ENCODE data around the gene MRPL55.

Gene MRPL55

DNA sequence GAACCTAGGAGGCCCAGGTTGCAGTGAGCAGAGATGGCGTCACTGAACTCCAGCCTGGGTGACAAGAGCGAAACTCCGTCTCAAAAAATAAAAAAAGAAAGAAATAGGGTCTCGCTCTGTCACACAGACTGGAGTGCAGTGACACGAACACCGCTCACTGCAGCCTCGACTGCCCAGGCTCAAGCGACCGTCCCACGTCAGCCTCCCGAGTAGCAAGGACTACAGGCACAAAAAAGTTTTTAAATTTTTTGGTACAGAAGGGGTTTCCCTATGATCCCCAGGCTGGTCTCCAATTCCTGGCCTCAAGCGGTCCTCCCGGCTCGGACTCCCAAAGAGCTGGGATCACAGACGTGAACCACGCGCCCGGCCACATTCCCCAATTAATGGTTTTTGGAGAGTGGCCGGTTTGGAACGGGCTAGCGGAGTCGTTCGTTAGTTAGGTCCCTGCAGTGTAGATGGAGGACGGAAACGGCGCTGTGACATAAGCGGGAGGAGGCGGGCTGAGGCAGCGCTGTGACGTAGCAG, 30.4 kb upstream of the MRPL55 start:
- H3K4me3 ChIP-seq (ENCODE audit: low read length), result peak overlapping the region; percentile 71
- TF ChIP-seq CTCF (IDR thresholded peaks at IDR 0.05; ENCODE audit: insufficient read depth, low read depth, low read length, missing control alignments), result no peak
- no peak for DNase-seq (ENCODE audit: low read depth)

GRCh38 chr1:228136901-228137300, 27.8 kb upstream of the MRPL55 start:
- peak; percentile 35 for DNase-seq (ENCODE audit: low read depth)
- no peak for TF ChIP-seq CTCF (IDR thresholded peaks at IDR 0.05; ENCODE audit: insufficient read depth, low read depth, low read length, missing control alignments)
- H3K4me3 ChIP-seq (ENCODE audit: low read length), result no peak overlapping the region

GRCh38 chr1:228134591-228134990, 25.5 kb upstream of the MRPL55 start:
- no peak overlapping the region for H3K4me3 ChIP-seq (ENCODE audit: low read length)
- TF ChIP-seq CTCF (IDR thresholded peaks at IDR 0.05; ENCODE audit: insufficient read depth, low read depth, low read length, missing control alignments), result no peak
- no peak for DNase-seq (ENCODE audit: low read depth)

DNA sequence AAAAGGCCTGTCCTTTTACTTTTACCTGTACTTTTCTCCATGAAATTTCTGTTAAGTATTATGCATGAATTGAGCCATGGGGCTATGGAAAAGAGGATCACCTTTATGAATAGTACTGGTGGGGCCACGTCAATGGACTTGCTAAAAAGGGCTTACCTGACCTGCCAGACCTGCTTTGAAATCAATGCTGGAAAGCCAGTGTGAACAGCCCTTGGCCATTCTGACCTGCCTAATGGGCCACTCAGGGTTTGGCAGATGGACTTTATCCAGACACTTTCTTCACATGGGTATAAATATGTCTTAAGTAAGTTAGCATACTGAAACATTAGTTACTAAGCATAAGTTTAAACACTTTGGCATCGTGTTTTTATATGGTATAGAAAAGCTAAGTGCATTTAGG, 22.7 kb upstream of the MRPL55 start:
- DNase-seq (ENCODE audit: low read depth), result no peak
- no peak for TF ChIP-seq CTCF (IDR thresholded peaks at IDR 0.05; ENCODE audit: insufficient read depth, low read depth, low read length, missing control alignments)
- no peak overlapping the region for H3K4me3 ChIP-seq (ENCODE audit: low read length)

- TF ChIP-seq CTCF (IDR thresholded peaks at IDR 0.05; ENCODE audit: insufficient read depth, low read depth, low read length, missing control alignments), result no peak
- DNase-seq (ENCODE audit: low read depth), result no peak
- H3K4me3 ChIP-seq (ENCODE audit: low read length), result no peak overlapping the region
These were observed 16.1 kb upstream of the MRPL55 start for GRCh38 chr1:228125185-228125584.

GRCh38 chr1:228123505-228123904, 14.4 kb upstream of the MRPL55 start:
- DNase-seq (ENCODE audit: low read depth), result no peak
- TF ChIP-seq CTCF (IDR thresholded peaks at IDR 0.05; ENCODE audit: insufficient read depth, low read depth, low read length, missing control alignments), result no peak
- no peak overlapping the region for H3K4me3 ChIP-seq (ENCODE audit: low read length)

- no peak for TF ChIP-seq CTCF (IDR thresholded peaks at IDR 0.05; ENCODE audit: insufficient read depth, low read depth, low read length, missing control alignments)
- H3K4me3 ChIP-seq (ENCODE audit: low read length), result no peak overlapping the region
- DNase-seq (ENCODE audit: low read depth), result no peak
These were observed 13.9 kb upstream of the MRPL55 start for GRCh38 chr1:228122921-228123441.

All from epithelial cell of esophagus (primary cell).